Measurements from ENCODE around the gene ACOT13.
"Not testable (repeated sequence)": the region's sequence is repeated elsewhere in the genome, so short reads cannot be mapped to it uniquely, and the experiment has no call there.

The ACOT13 gene

DNA sequence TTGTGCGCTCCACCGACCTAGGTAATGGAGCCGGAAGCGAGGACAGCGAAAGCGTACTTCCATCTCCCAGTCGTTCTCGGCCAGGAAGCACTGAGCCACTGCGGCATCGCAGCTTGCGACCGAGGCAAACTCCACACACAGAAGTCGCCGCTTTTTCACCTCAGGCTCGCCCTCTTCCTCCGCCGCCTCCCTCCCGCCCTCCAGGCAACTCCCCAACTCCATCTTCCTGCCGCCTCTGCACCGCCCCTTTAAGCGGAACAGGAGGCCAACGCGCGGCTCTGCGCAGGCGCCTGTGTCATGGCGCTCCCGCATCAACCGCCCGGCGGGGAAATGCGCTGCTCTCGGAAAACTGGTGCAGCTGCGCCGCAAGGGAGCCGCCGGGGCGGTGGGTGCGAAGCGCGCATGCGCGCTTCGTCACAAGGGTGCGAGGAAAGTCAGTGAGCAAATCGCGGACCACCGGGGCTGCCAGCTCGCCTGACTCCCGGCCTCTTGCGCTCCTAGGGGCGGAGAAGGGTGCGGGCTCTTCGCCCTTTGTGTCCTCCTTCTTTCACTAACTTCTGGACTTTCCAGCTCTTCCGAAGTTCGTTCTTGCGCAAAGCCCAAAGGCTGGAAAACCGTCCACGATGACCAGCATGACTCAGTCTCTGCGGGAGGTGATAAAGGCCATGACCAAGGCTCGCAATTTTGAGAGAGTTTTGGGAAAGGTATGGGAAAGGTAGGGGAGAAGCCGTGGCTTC lies at the start of gene ACOT13, which contains the start of gene TDP2:
Gene ACOT13, plus strand, starts transcription at position 437 of the 737 bp plus-strand sequence. Its CDS starts 187 bp downstream, at position 624.
Gene TDP2, minus strand, starts transcription at position 259 of the 737 bp plus-strand sequence. Its CDS starts 37 bp downstream, at position 222.
- FAIRE-seq, result no peak

GRCh38 chr6:24619661-24620060 lies 47.2 kb upstream of the ACOT13 start:
- no peak for FAIRE-seq

DNA sequence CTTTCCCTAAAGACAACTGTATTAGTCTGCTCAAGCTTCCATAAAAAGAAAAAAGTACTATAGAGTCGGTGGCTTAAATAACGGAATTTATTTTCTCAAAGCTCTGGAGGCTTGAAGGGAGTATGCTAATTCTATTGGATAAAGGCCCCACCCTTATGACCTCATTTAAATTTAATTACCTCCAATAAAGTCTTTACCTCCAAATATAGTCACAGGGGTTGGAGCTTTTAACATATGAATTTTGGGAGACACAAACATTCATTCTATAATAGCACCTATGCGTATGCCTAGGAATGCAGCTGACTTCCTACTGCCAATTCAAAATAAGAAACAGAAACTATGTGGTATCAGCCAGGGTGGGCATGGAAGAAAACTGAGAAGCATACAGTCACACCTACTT lies 46.2 kb upstream of the ACOT13 start:
- FAIRE-seq, result no peak

- FAIRE-seq, result no peak
These were observed 45.1 kb upstream of the ACOT13 start for GRCh38 chr6:24621626-24622289.

DNA sequence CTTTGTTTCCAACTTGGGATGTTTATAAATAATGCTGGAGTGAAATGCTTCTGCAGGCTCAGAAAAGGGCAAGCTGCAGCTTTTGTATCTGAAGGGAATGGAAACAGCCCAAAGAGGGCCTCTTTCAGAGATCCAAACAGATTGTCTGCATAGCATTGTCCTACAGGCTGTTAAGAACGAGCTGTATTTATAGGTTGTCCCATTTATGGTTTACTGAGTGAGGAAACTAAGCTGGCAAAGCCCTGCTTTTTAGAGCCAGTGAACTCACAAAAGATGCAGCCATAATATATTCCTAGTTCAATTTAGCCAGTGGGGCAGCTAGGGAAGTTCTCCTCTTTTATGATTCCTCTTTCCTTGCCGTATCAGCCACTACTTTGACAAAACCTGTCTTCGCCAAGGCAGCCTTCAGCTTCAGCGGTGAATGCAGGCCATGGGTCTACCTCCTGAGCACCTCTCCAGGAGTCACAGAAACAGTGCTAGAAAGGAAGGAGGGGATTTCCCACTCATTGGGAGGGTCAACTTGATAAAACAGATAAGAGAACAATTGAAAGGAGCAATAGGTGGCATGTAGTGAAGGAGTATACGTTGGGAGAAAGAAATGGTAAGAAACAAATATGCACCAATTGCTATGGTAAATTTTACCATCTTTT lies 35.9 kb upstream of the ACOT13 start:
- no peak for FAIRE-seq

- no peak for FAIRE-seq
These were observed 35.2 kb upstream of the ACOT13 start for GRCh38 chr6:24631671-24632070.

GRCh38 chr6:24632573-24632972 lies 34.3 kb upstream of the ACOT13 start:
- FAIRE-seq, result no peak

DNA sequence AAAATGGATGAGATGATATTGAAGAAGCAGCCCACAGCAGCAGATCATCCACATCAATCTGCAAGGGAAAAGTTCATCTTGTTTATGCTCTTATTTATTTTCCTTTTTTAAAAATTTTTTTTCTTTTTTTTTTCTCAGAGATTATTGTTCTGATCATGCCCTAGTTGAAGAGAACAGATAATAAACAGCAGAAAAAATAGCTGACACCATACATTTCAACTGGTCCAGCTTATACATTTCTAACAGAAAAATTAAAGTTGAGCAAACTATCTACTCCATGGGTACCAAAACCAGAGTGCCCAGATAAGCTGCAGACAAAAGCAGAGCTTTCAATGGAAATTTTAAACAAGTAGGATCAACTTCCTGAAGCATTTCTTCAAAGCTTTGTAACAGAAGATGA lies 30.2 kb upstream of the ACOT13 start:
- FAIRE-seq, result no peak

DNA sequence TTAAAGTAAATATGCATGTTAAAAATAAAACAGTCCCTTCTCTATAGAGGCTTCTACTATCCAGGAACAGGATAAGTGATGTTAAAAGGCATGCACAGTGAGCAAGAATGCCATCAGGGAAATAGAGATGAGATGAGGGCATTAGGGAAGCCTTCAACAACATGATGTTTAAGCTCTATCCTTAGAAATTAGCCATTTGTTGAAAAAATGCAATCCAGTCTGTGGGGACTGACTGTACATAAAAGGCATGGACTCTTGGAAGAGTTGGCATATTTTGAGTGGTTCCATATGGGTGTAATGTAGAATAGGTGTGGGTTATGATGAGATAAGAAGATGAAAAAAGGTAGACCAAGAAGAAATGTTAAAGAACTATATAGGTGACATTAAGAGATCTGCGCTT lies 26.7 kb upstream of the ACOT13 start:
- no peak for FAIRE-seq

DNA sequence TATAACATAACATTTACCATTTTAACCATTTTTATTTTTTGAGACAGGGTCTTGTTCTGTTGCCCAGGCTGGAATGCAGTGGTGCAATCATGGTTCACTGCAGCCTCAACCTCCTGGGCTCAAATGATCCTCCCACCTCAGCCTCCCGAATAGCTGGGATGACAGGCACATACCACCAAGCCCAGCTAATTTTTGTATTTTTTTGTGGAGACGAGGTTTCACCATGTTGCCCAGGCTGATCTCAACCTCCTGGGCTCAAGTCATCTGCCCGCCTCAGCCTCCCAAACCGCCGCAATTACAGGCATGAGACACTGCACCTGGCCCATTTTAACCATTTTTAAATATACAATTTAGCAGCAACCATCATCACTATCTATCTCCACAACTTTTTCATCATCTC lies 26.2 kb upstream of the ACOT13 start:
- not testable (repeated sequence) for FAIRE-seq

GRCh38 chr6:24642061-24642460 lies 24.8 kb upstream of the ACOT13 start:
- FAIRE-seq, result no peak

GRCh38 chr6:24643920-24644319 lies 23.0 kb upstream of the ACOT13 start:
- no peak for FAIRE-seq

GRCh38 chr6:24644377-24644776 lies 22.5 kb upstream of the ACOT13 start:
- FAIRE-seq, result no peak

GRCh38 chr6:24646771-24647170 lies 20.1 kb upstream of the ACOT13 start:
- FAIRE-seq, result no peak

- FAIRE-seq, result no peak
These were observed 18.6 kb upstream of the ACOT13 start for GRCh38 chr6:24648276-24648675.

- FAIRE-seq, result no peak
These were observed 17.2 kb upstream of the ACOT13 start for GRCh38 chr6:24649691-24650090.

DNA sequence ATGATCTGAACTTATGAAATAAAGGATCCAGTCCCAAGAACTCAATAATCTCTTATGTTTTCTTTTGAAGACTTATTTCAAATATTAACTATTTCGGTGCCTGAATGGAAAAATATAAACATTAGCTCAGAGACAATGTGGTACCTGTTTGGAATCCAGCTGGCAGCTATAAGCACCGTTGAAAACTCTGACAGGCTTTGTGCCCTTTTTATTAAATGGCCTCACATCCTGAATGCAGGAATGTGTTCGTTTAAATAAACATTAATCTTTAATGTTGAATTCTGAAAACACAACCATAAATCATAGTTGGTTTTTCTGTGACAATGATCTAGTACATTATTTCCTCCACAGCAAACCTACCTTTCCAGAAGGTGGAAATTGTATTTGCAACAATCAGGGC lies 16.5 kb upstream of the ACOT13 start:
- FAIRE-seq, result no peak

GRCh38 chr6:24655215-24655614 lies 11.7 kb upstream of the ACOT13 start:
- no peak for FAIRE-seq

DNA sequence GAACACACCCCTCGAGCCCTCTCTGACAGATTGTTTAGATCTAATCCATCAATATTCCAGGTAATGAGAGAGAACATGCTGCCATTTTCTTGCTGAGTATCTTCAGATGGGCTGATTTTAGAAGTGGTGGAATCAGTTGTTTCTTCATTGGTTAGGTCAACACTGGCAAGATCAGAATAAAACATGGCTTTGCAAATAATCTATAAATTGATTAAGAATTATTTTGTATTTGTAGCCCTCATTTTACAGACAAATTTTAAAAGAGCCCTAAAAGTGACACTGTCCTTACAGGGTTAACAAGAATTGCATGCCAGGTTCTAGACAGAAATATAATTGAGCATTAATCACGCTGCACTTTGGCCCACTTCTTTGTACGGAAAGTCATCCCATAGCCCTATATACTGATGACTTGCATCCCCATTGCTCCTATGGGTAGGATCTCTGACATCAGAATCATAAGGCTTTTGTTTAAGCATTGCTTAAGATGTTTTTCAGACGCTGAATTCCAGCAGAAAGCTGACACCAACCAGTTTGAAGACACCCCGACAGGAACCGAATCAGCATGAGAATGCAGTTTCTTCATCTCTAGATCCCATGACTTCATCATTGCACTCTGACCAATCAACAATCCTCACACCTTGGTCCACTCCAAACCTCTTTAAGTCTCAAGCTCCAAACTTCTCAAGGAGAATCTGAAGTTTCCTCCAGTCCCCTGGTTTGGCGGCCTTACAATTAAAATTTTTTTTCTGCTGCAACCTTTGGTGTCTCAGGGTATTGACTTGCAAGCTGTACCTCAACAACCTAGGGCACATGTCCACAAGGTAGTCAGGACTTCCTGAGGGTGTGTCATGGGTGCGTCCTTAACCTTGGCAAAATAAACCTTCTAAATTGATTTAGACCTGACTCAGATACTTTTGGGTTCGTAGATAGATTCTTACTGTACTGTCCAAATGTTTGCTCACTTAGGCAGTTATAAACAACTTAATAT lies 8.0 kb upstream of the ACOT13 start:
- FAIRE-seq, result no peak

DNA sequence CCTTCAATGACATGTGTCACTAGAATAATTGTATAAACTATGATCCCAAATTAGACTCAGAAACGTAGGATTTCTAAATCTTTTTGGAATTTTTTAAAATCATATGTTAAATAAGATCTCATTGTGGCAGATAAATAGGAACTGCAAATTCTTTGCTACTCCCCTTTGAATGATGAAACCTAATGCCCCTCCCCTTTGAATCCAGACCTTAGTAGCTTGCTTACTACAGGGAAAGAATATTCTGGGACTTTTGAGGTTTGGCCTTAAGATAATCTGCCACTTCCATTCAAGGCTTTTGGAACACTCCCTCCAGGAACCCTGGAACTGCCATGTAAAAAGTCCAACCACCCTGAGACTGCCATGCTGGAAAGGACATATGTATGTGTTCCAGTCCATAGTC lies 7.3 kb upstream of the ACOT13 start:
- no peak for FAIRE-seq

DNA sequence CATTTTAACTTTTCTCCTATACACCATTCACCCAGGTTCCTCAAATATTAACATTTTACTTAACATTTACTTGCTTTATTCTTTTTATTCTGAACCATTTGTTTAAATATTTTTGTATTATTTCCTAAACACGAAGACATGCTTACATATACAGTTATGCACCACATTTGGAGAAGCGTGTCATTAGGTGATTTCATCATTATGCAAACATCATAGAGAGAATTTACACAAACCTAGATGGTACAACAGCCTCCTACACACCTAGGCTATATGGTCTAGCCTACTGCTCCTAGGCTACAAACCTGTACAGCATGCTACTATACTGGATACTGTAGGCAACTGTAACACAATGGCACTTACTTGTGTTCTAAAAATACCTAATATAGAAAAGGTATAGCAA lies 6.8 kb upstream of the ACOT13 start:
- no peak for FAIRE-seq

DNA sequence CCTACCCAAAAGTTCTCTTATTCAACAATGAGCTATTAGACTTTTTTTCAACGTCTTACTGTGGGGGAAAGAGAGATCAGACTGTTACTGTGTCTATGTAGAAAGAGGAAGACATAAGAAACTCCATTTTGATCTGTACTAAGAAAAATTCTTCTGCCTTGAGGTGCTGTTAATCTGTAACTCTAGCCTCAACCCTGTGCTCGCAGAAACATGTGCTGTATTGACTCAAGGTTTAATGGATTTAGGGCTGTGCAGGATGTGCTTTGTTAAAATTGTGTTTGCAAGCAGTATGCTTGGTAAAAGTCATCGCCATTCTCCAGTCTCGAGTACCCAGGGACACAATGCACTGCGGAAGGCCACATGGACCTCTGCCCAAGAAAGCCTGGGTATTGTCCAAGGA lies 5.1 kb upstream of the ACOT13 start:
- FAIRE-seq, result not testable (repeated sequence)

DNA sequence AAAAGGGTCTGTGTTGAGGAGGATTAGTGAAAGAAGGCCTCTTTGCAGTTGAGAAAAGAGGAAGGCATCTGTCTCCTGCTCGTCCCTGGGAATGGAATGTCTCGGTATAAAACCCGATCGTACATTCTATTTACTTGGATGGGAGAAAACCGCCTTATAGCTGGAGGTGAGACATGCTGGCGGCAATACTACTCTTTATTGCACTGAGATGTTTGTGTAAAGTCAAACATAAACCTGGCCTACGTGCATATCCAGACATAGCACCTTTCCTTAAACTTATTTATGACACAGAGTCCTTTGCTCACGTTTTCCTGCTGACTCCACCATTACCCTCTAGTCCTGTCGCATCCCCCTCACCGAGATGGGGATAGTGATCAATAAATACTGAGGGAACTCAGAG lies 4.6 kb upstream of the ACOT13 start:
- no peak for FAIRE-seq
